GM18511 (cell line): ENCODE measurements around the gene ADH1A.
"Not testable (repeated sequence)": the region's sequence is repeated elsewhere in the genome, so short reads cannot be mapped to it uniquely, and the experiment has no call there.

Source experiments
- ATAC-seq: cut with Tn5 transposase; IDR thresholded peaks from one replicate; pipeline ENCODE4 v1.9.1; 2021; ENCODE audit warnings: mild to moderate bottlenecking, moderate library complexity; ENCODE audit not compliant: unreplicated experiment

ADH1A gene

GRCh38 chr4:99282731-99283130 is 8.1 kb downstream of the ADH1A start:
- ATAC-seq, result no peak

GRCh38 chr4:99281261-99281660 is 9.5 kb downstream of the ADH1A start:
- no peak for ATAC-seq

DNA sequence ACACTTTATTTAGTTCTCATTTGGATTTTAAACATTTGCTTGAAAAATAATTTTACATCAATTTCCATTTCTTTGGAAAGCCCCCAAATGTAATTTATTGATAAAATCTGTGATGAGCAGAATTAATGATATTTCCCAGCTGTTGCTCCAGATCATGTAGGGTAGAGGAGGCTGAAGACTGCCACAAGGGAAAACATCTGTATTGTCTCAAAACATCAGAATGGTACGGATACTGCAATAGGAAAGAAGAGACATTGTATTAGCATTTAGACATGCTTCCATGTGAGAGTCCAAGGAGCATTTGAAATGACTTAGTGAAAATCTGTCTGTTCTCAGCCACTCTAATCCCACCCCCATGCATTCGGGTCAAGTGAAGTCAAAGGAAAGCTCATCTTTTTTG is 14.4 kb downstream of the ADH1A start:
- ATAC-seq, result no peak

- no peak for ATAC-seq
These were observed 14.9 kb downstream of the ADH1A start for GRCh38 chr4:99275885-99276284.

DNA sequence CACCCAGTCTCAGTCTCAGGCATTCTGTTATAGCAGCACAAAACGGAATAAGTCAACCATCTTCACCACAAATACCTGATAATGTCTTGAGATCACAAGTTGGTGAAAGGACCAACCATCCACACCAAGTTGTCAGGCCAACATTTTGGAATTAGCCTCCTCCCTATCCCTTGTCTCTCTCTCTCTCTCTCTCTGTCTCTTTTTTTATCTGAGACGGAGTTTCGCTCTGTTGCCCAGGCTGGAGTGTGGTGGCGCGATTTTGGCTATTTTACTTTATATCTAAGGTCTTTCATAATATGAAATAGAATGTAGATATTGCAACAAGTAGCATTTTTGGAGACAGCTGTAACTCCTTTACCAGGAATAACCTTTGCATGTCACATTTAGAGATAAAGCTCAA is 15.7 kb downstream of the ADH1A start:
- no peak for ATAC-seq

- ATAC-seq, result no peak
These were observed 17.1 kb downstream of the ADH1A start for GRCh38 chr4:99273704-99274103.

DNA sequence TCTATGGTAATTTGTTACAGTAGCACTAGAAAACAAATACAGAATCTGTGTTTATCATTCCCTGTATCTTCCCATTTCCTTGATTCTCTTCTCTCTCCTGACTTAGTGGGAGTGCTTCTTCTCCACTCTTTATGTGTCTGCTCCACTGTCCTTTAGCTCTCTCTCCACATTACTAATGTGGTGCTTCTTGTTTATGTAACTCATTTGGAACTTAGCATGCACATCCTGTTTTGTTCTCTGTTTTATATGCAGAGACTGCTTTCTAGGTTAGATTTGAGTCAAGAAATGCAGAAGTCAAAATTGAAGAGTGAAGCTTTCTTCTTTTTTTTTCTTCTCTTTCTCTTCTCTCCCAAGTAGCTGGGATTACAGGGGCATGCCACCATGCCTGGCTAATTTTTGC is 25.9 kb downstream of the ADH1A start:
- no peak for ATAC-seq

DNA sequence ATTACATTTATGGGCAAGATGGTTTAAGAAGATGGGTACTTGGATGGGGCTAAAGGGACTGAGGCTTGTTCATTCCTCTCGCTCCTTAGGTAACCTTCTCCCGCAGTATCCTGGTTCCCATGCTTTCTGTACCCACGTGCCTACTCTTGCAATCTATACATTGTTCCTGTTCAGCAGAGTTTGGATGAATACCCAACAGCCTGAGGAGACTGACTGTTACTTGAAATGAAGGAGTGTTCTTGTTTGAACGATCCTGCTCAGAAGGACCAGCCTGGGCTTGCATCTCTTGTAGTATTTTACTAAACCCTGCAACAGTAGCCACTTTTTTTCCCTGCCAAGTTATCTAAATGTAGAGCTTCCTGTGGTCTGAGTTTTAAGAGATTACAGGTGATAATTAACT is 38.0 kb downstream of the ADH1A start:
- no peak for ATAC-seq

- ATAC-seq, result no peak
These were observed 42.1 kb downstream of the ADH1A start for GRCh38 chr4:99248714-99249113.

DNA sequence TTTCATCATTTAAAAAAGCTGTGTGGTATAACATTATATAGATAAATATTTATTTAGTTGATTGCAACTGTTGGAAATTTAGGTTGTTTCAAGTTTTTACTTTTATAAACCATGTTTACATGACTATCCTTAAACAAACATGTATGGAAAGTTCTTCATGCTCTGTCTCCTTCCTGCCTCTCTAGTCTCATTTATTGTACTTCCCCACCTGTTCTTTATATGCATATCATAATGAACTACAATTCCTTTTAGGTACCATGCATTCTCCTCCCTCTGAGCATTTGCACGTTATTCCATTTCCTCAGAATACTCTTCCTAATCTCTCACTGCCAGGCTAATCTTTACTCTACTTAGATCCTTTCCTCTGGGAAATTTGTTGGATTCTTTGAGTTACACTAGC is 54.8 kb downstream of the ADH1A start:
- no peak for ATAC-seq

GRCh38 chr4:99234331-99235010 is 56.3 kb downstream of the ADH1A start:
- ATAC-seq, result no peak

GRCh38 chr4:99233397-99233796 is 57.4 kb downstream of the ADH1A start:
- ATAC-seq, result not testable (repeated sequence)

DNA sequence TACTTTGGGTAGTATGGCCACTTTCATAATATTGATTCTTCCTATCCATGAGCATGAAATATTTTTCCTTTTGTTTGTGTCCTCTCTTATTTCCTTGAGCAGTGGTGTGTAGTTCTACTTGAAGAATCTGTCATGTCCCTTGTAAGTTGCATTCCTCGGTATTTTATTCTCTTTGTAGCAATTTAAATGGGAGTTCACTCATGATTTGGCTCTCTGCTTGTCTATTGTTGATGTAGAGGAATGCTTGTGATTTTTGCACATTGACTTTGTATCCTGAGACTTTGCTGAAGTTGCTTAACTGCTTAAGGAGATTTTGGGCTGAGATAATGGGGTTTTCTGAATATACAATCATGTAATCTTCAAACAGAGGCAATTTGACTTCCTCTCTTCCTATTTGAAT is 62.1 kb downstream of the ADH1A start:
- not testable (repeated sequence) for ATAC-seq

DNA sequence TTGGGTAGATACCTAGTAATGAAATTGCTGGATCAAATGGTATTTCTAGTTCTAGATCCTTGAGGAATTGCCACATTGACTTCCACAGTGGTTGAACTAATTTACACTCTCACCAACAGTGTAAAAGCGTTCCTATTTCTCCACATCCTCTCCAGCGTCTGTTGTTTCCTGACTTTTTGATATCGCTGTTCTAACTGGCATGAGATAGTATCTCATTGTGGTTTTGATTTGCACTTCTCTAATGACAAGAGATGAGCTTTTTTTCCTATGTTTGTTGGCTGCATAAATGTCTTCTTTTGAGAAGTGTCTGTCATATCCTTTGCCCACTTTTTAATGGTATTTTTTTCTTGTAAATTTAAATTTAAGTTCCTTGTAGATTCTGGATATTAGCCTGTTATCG is 63.1 kb downstream of the ADH1A start:
- not testable (repeated sequence) for ATAC-seq
